Liver (tissue), 9 donors: Measurements from ENCODE around the gene ABLIM1. TPM values are rescaled to one million over a fixed set of nuclear protein-coding genes. Genes with fewer than 3 reads are reported as not detected.

ENCODE experiments used
- DNase-seq: peaks from one replicate; pipeline ENCODE4 v3.0.0-alpha.2; 2017; ENCODE audit warnings: low spot score
- H3K27ac ChIP-seq, 2 donors: one replicate each; pipeline ENCODE4 v1.7.0; 2013; ENCODE audit warnings: inconsistent platforms in 2 of 2, low read length in 2 of 2, control low read depth in 1 of 2, low read depth in 1 of 2, mild to moderate bottlenecking in 1 of 2
- H3K27me3 ChIP-seq, 4 donors: one replicate each; pipeline versions ENCODE4 v1.6.1 to v1.7.0; 2013; ENCODE audit warnings: low read length in 3 of 4, inconsistent platforms in 1 of 4, mild to moderate bottlenecking in 1 of 4, moderate library complexity in 1 of 4; ENCODE audit not compliant: control insufficient read depth in 4 of 4, insufficient read depth in 4 of 4
- H3K36me3 ChIP-seq, 4 donors: one replicate each; pipeline versions ENCODE4 v1.6.1 to v1.7.0; 2013; ENCODE audit warnings: low read length in 3 of 4, mild to moderate bottlenecking in 3 of 4, low read depth in 1 of 4, moderate library complexity in 1 of 4; ENCODE audit not compliant: control insufficient read depth in 4 of 4, insufficient read depth in 3 of 4
- H3K4me1 ChIP-seq, 4 donors: one replicate each; pipeline versions ENCODE4 v1.6.1 to v1.7.0; 2013; ENCODE audit warnings: low read length in 3 of 4, mild to moderate bottlenecking in 3 of 4, moderate library complexity in 1 of 4; ENCODE audit not compliant: control insufficient read depth in 4 of 4, insufficient read depth in 4 of 4
- H3K4me3 ChIP-seq, 3 donors: one replicate each; pipeline versions ENCODE4 v1.6.1 to v1.7.0; 2013; ENCODE audit warnings: low read length in 3 of 3, control low read depth in 1 of 3, low read depth in 1 of 3, mild to moderate bottlenecking in 1 of 3
- H3K9ac ChIP-seq, 2 donors: one replicate each; pipeline ENCODE4 v1.7.0; 2013; ENCODE audit warnings: low read length in 2 of 2, mild to moderate bottlenecking in 2 of 2, moderate library complexity in 2 of 2, control low read depth in 1 of 2, low read depth in 1 of 2
- H3K9me3 ChIP-seq, 4 donors: one replicate each; pipeline versions ENCODE4 v1.6.1 to v1.7.0; 2013; ENCODE audit warnings: low read length in 3 of 4; ENCODE audit not compliant: control insufficient read depth in 4 of 4
- ATF3 ChIP-seq: IDR thresholded peaks from 2 replicates; pipeline ENCODE4 v1.6.1; 2016; ENCODE audit warnings: antibody characterized with exemption
- CTCF ChIP-seq: fragments of 150-350 bp; IDR thresholded peaks from 2 replicates; pipeline ENCODE4 v1.5.1; 2017; ENCODE audit warnings: improper control_type of control experiment, low read depth, low read length; ENCODE audit not compliant: missing input control
- EGR1 ChIP-seq, 2 donors: IDR thresholded peaks; 2 replicates each; pipeline ENCODE4 v1.6.1; 2016 to 2018; ENCODE audit warnings: antibody characterized with exemption in 2 of 2, low read depth in 2 of 2
- FOXA1 ChIP-seq: IDR thresholded peaks from 2 replicates; pipeline ENCODE4 v1.6.1; 2016; ENCODE audit warnings: antibody characterized with exemption
- FOXA2 ChIP-seq: IDR thresholded peaks from 2 replicates; pipeline ENCODE4 v1.6.1; 2016; ENCODE audit warnings: antibody characterized with exemption
- GABPA ChIP-seq, 2 donors: IDR thresholded peaks in 1 of 2; conservative IDR thresholded peaks in 1 of 2; 2 replicates each; pipeline ENCODE4 v1.6.1; 2016; ENCODE audit warnings: antibody characterized with exemption in 2 of 2, mild to moderate bottlenecking in 1 of 2, moderate library complexity in 1 of 2
- HNF4A ChIP-seq, 2 donors: conservative IDR thresholded peaks; 2 replicates each; pipeline ENCODE4 v1.6.1; 2016; ENCODE audit warnings: antibody characterized with exemption in 2 of 2, mild to moderate bottlenecking in 2 of 2
- HNF4G ChIP-seq: IDR thresholded peaks from 2 replicates; pipeline ENCODE4 v1.6.1; 2016; ENCODE audit warnings: antibody characterized with exemption
- JUND ChIP-seq, 2 donors: IDR thresholded peaks; 2 replicates each; pipeline ENCODE4 v1.6.1; 2016; ENCODE audit warnings: antibody characterized with exemption in 2 of 2
- MAX ChIP-seq: IDR thresholded peaks from 2 replicates; pipeline ENCODE4 v1.6.1; 2016; ENCODE audit warnings: antibody characterized with exemption
- NR2F2 ChIP-seq: IDR thresholded peaks from 2 replicates; pipeline ENCODE4 v1.6.1; 2016; ENCODE audit warnings: antibody characterized with exemption
- RAD21 ChIP-seq, 2 donors: IDR thresholded peaks; 2 replicates each; pipeline ENCODE4 v1.6.1; 2016; ENCODE audit warnings: antibody characterized with exemption in 2 of 2, mild to moderate bottlenecking in 2 of 2
- REST ChIP-seq: IDR thresholded peaks from 2 replicates; pipeline ENCODE4 v1.6.1; 2016; ENCODE audit warnings: antibody characterized with exemption, mild to moderate bottlenecking
- RXRA ChIP-seq, 2 donors: IDR thresholded peaks; 2 replicates each; pipeline ENCODE4 v1.6.1; 2017 to 2018; ENCODE audit warnings: antibody characterized with exemption in 2 of 2, mild to moderate bottlenecking in 1 of 2
- SP1 ChIP-seq: IDR thresholded peaks from 2 replicates; pipeline ENCODE4 v1.6.1; 2018; ENCODE audit warnings: antibody characterized with exemption, mild to moderate bottlenecking
- TAF1 ChIP-seq: conservative IDR thresholded peaks from 2 replicates; pipeline ENCODE4 v1.6.1; 2016; ENCODE audit warnings: antibody characterized with exemption, mild to moderate bottlenecking
- YY1 ChIP-seq: IDR thresholded peaks from 2 replicates; pipeline ENCODE4 v1.6.1; 2016; ENCODE audit warnings: antibody characterized with exemption, mild to moderate bottlenecking
- ZBTB33 ChIP-seq: IDR thresholded peaks from 2 replicates; pipeline ENCODE4 v1.6.1; 2016; ENCODE audit warnings: antibody characterized with exemption
- WGBS: extraction: QIAGEN DNeasy Blood & Tissue Kit; methylation state at CpG from one replicate; pipeline ENCODE4 v1.1.7; 2013; 5-methylcytosine and 5-hydroxymethylcytosine counted together
- polyA plus RNA-seq, 2 donors: library from polyadenylated mRNA; stranded (reverse) in 1 of 2; unstranded in 1 of 2; fragments of 200-250 nt in 1 of 2; fragments of >200 nt in 1 of 2; fragmentation: Nextera tagmentation in 1 of 2; extraction: Ambion mirVana in 1 of 2; gene quantifications; one replicate each; pipeline versions ENCODE4 v1.2.1 to v1.2.3, GENCODE V29; 2013 to 2015
- total RNA-seq, 2 donors: library from RNA; depleted of rRNA; stranded (reverse); fragments of >200 nt; gene quantifications; one replicate each; pipeline ENCODE4 v1.2.3, GENCODE V29; 2014
- donor health status: healthy.
- donor health status: healthy.
- donor health status: healthy.
- donor health status: healthy.
- donor health status: healthy.

The ABLIM1 gene
- total and polyA plus RNA-seq, 4 donors, result 10.9 to 31.3 (median 13.1) TPM

- H3K9ac ChIP-seq, result no peak overlapping the region
- no peaks in the 10 kb centered on the region for H3K27me3 ChIP-seq
- H3K36me3 ChIP-seq, result peaks cover 0 to 9% (median 3%) of the 10 kb centered on the region in 4 donors
- TF ChIP-seq TAF1 (no peak), ATF3 (no peak), NR2F2 (no peak), JUND (IDR thresholded peaks at IDR 0.05) (no peak), RAD21 (IDR thresholded peaks at IDR 0.05) (no peak), GABPA (IDR thresholded peaks at IDR 0.05 in 1 of 2, conservative IDR thresholded peaks at IDR 0.05 in 1 of 2) (no peak), ZBTB33 (no peak), CTCF (no peak), RXRA (IDR thresholded peaks at IDR 0.05) (no peak)
- no peak overlapping the region for H3K4me3 ChIP-seq
- H3K4me1 ChIP-seq, result peaks cover 0 to 22% (median 18%) of the 10 kb centered on the region in 4 donors
- H3K27ac ChIP-seq, result no peak overlapping the region
- WGBS, result 96% methylated on average over 7 of the region's 7 CpGs
- no peak for DNase-seq
- no peaks in the 10 kb centered on the region for H3K9me3 ChIP-seq
Measured at GRCh38 chr10:114477285-114477684, 180.8 kb downstream of the ABLIM1 start.

- H3K4me3 ChIP-seq, result no peak overlapping the region
- no peak overlapping the region for H3K9ac ChIP-seq
- DNase-seq, result no peak
- TF ChIP-seq MAX (no peak), YY1 (no peak), JUND (IDR thresholded peaks at IDR 0.05) (no peak), ZBTB33 (no peak), HNF4A (conservative IDR thresholded peaks at IDR 0.05) (no peak), FOXA2 (no peak), CTCF (no peak), RAD21 (IDR thresholded peaks at IDR 0.05) (no peak), EGR1 (IDR thresholded peaks at IDR 0.05; ENCODE audit: low read depth in 2 of 2) (no peak), HNF4G (no peak), GABPA (IDR thresholded peaks at IDR 0.05 in 1 of 2, conservative IDR thresholded peaks at IDR 0.05 in 1 of 2) (no peak), FOXA1 (no peak), RXRA (IDR thresholded peaks at IDR 0.05) (no peak), ATF3 (no peak), NR2F2 (no peak), REST (no peak), SP1 (no peak)
- 98% methylated on average over 5 of the region's 5 CpGs for WGBS
- H3K36me3 ChIP-seq, result peaks cover 0 to 3% (median 0%) of the 10 kb centered on the region in 4 donors
- no peak overlapping the region for H3K27ac ChIP-seq
- peaks cover 0 to 32% (median 24%) of the 10 kb centered on the region in 4 donors for H3K4me1 ChIP-seq
- H3K27me3 ChIP-seq, result no peaks in the 10 kb centered on the region
- H3K9me3 ChIP-seq, result no peaks in the 10 kb centered on the region
Measured at GRCh38 chr10:114474989-114475388, 183.1 kb downstream of the ABLIM1 start.
